IPS-11a (cell line): Measurements from ENCODE around the gene DBN1.

Experiments
- H3K4me3 ChIP-seq: one replicate; pipeline ENCODE4 v1.5.1; 2013; ENCODE audit warnings: low read depth, low read length, control low read depth

DBN1 gene

GRCh38 chr5:177505075-177505474 is 31.6 kb upstream of the DBN1 start:
- no peak overlapping the region for H3K4me3 ChIP-seq

GRCh38 chr5:177504086-177505056 is 30.9 kb upstream of the DBN1 start:
- H3K4me3 ChIP-seq: no peak overlapping the region

GRCh38 chr5:177503351-177504085 is 30.1 kb upstream of the DBN1 start:
- no peak overlapping the region for H3K4me3 ChIP-seq

GRCh38 chr5:177502886-177503285 is 29.5 kb upstream of the DBN1 start:
- no peak overlapping the region for H3K4me3 ChIP-seq

- H3K4me3 ChIP-seq: no peak overlapping the region
Observed at GRCh38 chr5:177501874-177502678, 28.6 kb upstream of the DBN1 start.

GRCh38 chr5:177500685-177501522 is 27.5 kb upstream of the DBN1 start:
- no peak overlapping the region for H3K4me3 ChIP-seq

- no peak overlapping the region for H3K4me3 ChIP-seq
Observed at GRCh38 chr5:177499842-177500241, 26.4 kb upstream of the DBN1 start.

GRCh38 chr5:177498013-177498787 is 24.8 kb upstream of the DBN1 start:
- peak overlapping the region; percentile 35 for H3K4me3 ChIP-seq

GRCh38 chr5:177497292-177498012 is 24.0 kb upstream of the DBN1 start, which contains the start of gene PDLIM7:
TSS of gene PDLIM7 (minus strand) at chr5:177497604. CDS start at chr5:177496512, 1,092 bp downstream.
- peak within 1 kb of the TSS; percentile 69 for H3K4me3 ChIP-seq

GRCh38 chr5:177496727-177497291 is 23.4 kb upstream of the DBN1 start:
- peak overlapping the region; percentile 69 for H3K4me3 ChIP-seq

- peak overlapping the region; percentile 62 for H3K4me3 ChIP-seq
Observed at GRCh38 chr5:177496070-177496726, 22.8 kb upstream of the DBN1 start.

GRCh38 chr5:177495243-177496060 is 22.0 kb upstream of the DBN1 start:
- H3K4me3 ChIP-seq: no peak overlapping the region

- H3K4me3 ChIP-seq: no peak overlapping the region
Observed at GRCh38 chr5:177494346-177495195, 21.1 kb upstream of the DBN1 start.

GRCh38 chr5:177493795-177494345 is 20.4 kb upstream of the DBN1 start:
- no peak overlapping the region for H3K4me3 ChIP-seq

- no peak overlapping the region for H3K4me3 ChIP-seq
Observed at GRCh38 chr5:177492841-177493240, 19.4 kb upstream of the DBN1 start.
